Muscle of leg (tissue), 11 donors: Measurements from ENCODE around the gene MAN2B2. TPM values are rescaled to one million over a fixed set of nuclear protein-coding genes. Genes with fewer than 3 reads are reported as not detected.
"Not testable (repeated sequence)": the region's sequence is repeated elsewhere in the genome, so short reads cannot be mapped to it uniquely, and the experiment has no call there.

Experiments used
- DNase-seq: peaks from one replicate; pipeline ENCODE4 v3.0.0; 2013
- H3K27ac ChIP-seq: one replicate; pipeline ENCODE4 v1.5.1; 2013; ENCODE audit warnings: mild to moderate bottlenecking, low read length, control low read depth
- H3K27me3 ChIP-seq: one replicate; pipeline ENCODE4 v1.6.1; 2013; ENCODE audit warnings: low read length; ENCODE audit not compliant: control insufficient read depth, insufficient read depth
- H3K36me3 ChIP-seq: one replicate; pipeline ENCODE4 v1.6.1; 2013; ENCODE audit warnings: low read length; ENCODE audit not compliant: control insufficient read depth, insufficient read depth
- H3K4me1 ChIP-seq: one replicate; pipeline ENCODE4 v1.6.1; 2013; ENCODE audit warnings: low read length; ENCODE audit not compliant: control insufficient read depth, insufficient read depth
- H3K4me3 ChIP-seq: one replicate; pipeline ENCODE4 v1.5.1; 2013; ENCODE audit warnings: low read length, control low read depth
- H3K9me3 ChIP-seq: replicated peaks from 2 replicates; pipeline ENCODE4 v1.6.1; 2013; ENCODE audit warnings: low read depth, low read length; ENCODE audit not compliant: control insufficient read depth
- WGBS: methylation state at CpG from one replicate; pipeline ENCODE4 v1.1.5; 2013; ENCODE audit warnings: missing lambda C conversion rate; ENCODE audit not compliant: insufficient coverage; 5-methylcytosine and 5-hydroxymethylcytosine counted together
- polyA plus RNA-seq, 8 donors: library from polyadenylated mRNA; unstranded; fragments of 120-200 nt; gene quantifications; one replicate each; pipeline versions ENCODE4 v1.2.1 to v1.2.3, GENCODE V29; 2013; ENCODE audit warnings: inconsistent platforms in 1 of 8, low replicate concordance in 1 of 8; ENCODE audit not compliant: insufficient read length in 8 of 8, insufficient read depth in 1 of 8
- total RNA-seq: library from RNA; stranded (reverse); fragments of 120-200 nt; gene quantifications from one replicate; pipeline ENCODE4 v1.2.4, GENCODE V29; 2013

The MAN2B2 gene
- total and polyA plus RNA-seq, 9 donors = 4.9 to 12.1 (median 8.7) TPM

DNA sequence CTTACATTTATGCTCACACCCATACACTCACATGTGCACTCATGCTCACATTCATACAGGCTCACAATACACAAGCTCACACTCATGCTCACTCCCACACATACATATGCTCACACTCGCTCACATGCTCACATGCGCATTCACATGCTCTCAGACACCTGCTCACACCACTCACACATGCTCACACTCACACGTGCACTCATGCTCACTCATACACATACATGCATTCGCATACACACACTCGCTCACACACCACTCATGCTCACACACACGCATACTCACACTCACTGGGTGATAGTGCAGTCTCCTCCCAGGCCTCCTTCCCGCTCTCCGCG, 90.3 kb downstream of the MAN2B2 start:
- H3K27me3 ChIP-seq = peaks cover 48% of the 10 kb centered on the region
- H3K9me3 ChIP-seq = no peaks in the 10 kb centered on the region
- DNase-seq = no peak
- H3K4me3 ChIP-seq = no peak overlapping the region
- H3K4me1 ChIP-seq = peaks cover 5% of the 10 kb centered on the region
- H3K27ac ChIP-seq = no peak overlapping the region
- peaks cover 2% of the 10 kb centered on the region for H3K36me3 ChIP-seq
- 95% methylated on average over 4 of the region's 9 CpGs for WGBS

DNA sequence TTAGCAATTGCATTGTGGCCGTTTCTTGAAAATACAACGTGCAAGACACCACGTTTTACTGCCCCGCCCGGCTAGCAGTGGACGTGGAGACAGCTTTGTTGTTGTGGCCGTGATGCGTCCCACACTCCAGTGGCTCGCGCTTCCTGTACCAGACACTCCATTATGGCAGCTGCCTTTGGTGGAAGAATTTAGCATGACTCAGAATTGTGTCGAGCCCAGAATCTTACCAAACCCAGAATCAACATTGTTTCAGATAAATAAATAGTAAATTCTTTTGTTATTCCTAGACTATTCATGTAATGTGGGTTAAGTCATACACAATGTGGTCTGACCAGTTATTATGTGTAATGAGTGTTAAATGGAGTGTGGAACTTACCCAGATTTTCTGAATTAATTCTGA, 93.4 kb downstream of the MAN2B2 start:
- Histone ChIP-seq H3K36me3 (peaks cover 6% of the 10 kb centered on the region), H3K27ac (no peak overlapping the region), H3K4me1 (peaks cover 5% of the 10 kb centered on the region), H3K9me3 (no peaks in the 10 kb centered on the region), H3K4me3 (no peak overlapping the region), H3K27me3 (peaks cover 30% of the 10 kb centered on the region)
- 82% methylated on average over 8 of the region's 11 CpGs for WGBS
- no peak for DNase-seq

GRCh38 chr4:6671648-6672047, 96.7 kb downstream of the MAN2B2 start:
- no CpG with 5 or more reads among the region's 1 CpG for WGBS
- peaks cover 18% of the 10 kb centered on the region for H3K4me1 ChIP-seq
- DNase-seq = no peak
- H3K4me3 ChIP-seq = no peak overlapping the region
- H3K27ac ChIP-seq = no peak overlapping the region
- H3K27me3 ChIP-seq = peaks cover 2% of the 10 kb centered on the region
- H3K9me3 ChIP-seq = no peaks in the 10 kb centered on the region
- peaks cover 17% of the 10 kb centered on the region for H3K36me3 ChIP-seq

DNA sequence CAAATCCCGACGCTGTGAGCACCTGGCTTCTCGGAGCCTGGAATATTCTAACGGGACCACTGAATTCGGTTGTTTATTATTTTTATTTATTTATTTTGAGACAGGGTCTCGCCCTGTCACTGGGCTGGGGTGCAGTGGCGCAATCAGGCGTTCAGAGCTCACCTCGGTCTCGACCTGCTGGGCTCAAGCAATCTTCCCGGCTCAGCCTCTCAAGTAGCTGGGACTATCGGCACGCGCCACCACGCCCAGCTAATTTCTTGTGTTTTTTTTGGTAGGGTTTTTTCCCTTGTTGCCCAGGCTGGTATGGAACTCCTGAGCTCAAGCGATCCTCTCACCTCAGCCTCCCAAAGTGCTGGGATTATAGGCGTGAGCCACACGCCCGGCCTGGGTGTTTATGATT, 97.1 kb downstream of the MAN2B2 start:
- no peak for DNase-seq
- Histone ChIP-seq H3K36me3 (peaks cover 19% of the 10 kb centered on the region), H3K27ac (no peak overlapping the region), H3K4me3 (no peak overlapping the region), H3K9me3 (no peaks in the 10 kb centered on the region), H3K4me1 (peaks cover 20% of the 10 kb centered on the region), H3K27me3 (peaks cover 2% of the 10 kb centered on the region)
- 95% methylated on average over 7 of the region's 19 CpGs for WGBS

DNA sequence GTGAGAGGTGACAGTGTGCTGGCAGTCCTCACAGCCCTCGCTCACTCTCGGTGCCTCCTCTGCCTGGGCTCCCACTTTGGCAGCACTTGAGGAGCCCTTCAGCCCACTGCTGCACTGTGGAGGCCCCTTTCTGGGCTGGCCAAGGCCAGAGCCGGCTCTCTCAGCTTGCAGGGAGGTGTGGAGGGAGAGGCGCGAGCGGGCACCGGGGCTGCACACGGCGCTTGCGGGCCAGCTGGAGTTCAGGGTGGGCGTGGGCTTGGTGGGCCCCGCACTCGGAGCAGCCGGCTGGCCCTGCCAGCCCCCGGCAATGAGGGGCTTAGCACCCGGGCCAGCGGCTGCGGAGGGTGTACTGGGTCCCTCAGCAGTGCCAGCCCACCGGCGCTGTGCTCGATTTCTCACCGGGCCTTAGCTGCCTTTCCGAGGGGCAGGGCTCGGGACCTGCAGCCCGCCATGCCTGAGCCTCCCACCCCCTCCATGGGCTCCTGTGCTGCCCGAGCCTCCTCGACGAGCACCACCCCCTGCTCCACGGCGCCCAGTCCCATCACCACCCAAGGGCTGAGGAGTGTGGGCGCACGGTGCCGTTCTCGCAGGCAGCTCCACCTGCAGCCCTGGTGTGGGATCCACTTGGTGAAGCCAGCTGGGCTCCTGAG, 97.7 kb downstream of the MAN2B2 start:
- 93% methylated on average over 12 of the region's 34 CpGs for WGBS
- Histone ChIP-seq H3K4me1 (peaks cover 20% of the 10 kb centered on the region), H3K36me3 (peaks cover 19% of the 10 kb centered on the region)
- H3K27ac ChIP-seq, DNase-seq, H3K4me3 ChIP-seq, H3K9me3 ChIP-seq, H3K27me3 ChIP-seq: not testable (repeated sequence)

Other genes with a start within 250 kb of the MAN2B2 start
- gene PPP2R2C, start 102.6 kb upstream of the MAN2B2 start, total RNA-seq = 0.09 TPM
- gene PPP2R2C, start 102.6 kb upstream of the MAN2B2 start, polyA plus RNA-seq = 1 to 10 TPM in 1 of 8 donors, under 1 TPM in 7; 0.15 to 3.4 (median 0.18) TPM
- gene MRFAP1, start 65.5 kb downstream of the MAN2B2 start, total RNA-seq = 54.2 TPM
- gene MRFAP1, start 65.5 kb downstream of the MAN2B2 start, polyA plus RNA-seq = 100 to 1,000 TPM; 248 to 335 (median 271) TPM
- 2.1 TPM for gene S100P, start 118.7 kb downstream of the MAN2B2 start, total RNA-seq
- 1 to 10 TPM in 6 of 8 donors, under 1 TPM in 2; 0.41 to 3.9 (median 1.4) TPM for gene S100P, start 118.7 kb downstream of the MAN2B2 start, polyA plus RNA-seq
- gene MRFAP1L1, start 134.7 kb downstream of the MAN2B2 start, total RNA-seq = 57.0 TPM
- gene MRFAP1L1, start 134.7 kb downstream of the MAN2B2 start, polyA plus RNA-seq = 10 to 100 TPM; 53.9 to 77.5 (median 56.8) TPM
- 8.7 TPM for gene BLOC1S4, start 141.0 kb downstream of the MAN2B2 start, total RNA-seq
- gene BLOC1S4, start 141.0 kb downstream of the MAN2B2 start, polyA plus RNA-seq = 10 to 100 TPM in 1 of 8 donors, 1 to 10 TPM in 7; 8.6 to 10.0 (median 9.6) TPM
- gene KIAA0232, start 207.5 kb downstream of the MAN2B2 start, total RNA-seq = 16.9 TPM
- 10 to 100 TPM; 12.3 to 23.3 (median 20.6) TPM for gene KIAA0232, start 207.5 kb downstream of the MAN2B2 start, polyA plus RNA-seq